ENCODE data around the gene HEATR3. TPM values are rescaled to one million over a fixed set of nuclear protein-coding genes. Genes with fewer than 3 reads are reported as not detected.

The HEATR3 gene
- total RNA-seq, 1 experiment from 2014 or later = 28.0 TPM

GRCh38 chr16:50121278-50121677 lies 55.5 kb downstream of the HEATR3 start (continued):
- TF ChIP-seq HMGXB4 (CRISPR knock-in tag; IDR thresholded peaks at IDR 0.05) (no peak), TP53 (CRISPR knock-in tag; IDR thresholded peaks at IDR 0.05) (no peak), GABPB1 (CRISPR knock-in tag; IDR thresholded peaks at IDR 0.05) (no peak), MYBL2 (CRISPR knock-in tag; IDR thresholded peaks at IDR 0.05) (no peak)

GRCh38 chr16:50121721-50122445 lies 56.1 kb downstream of the HEATR3 start:
- ChIA-PET POLR2A (no interaction called here), CTCF (interaction anchor here (1.0 kb wide), 1 partner anchor 97 kb away, joined by 4 read pairs; the partner anchor contains the start of gene CNEP1R1)
- DNase-seq (ENCODE audit: low spot score) = no peak
- Mint-ChIP-seq H3K4me3 (no peak overlapping the region), H3K36me3 (no peaks in the 10 kb centered on the region), H3K27ac (no peak overlapping the region; the same call in 1 of the 2 replicates), H3K4me1 (peaks cover 9% of the 10 kb centered on the region), H3K9me3 (peaks cover 4% of the 10 kb centered on the region), H3K27me3 (ENCODE audit: low read depth) (no peaks in the 10 kb centered on the region)
- no peak for TF ChIP-seq ESRRA (CRISPR knock-in tag; IDR thresholded peaks at IDR 0.05; ENCODE audit: borderline replicate concordance)
- no peak for TF ChIP-seq ZNF423 (CRISPR knock-in tag; IDR thresholded peaks at IDR 0.05)
- no peak for ATAC-seq

DNA sequence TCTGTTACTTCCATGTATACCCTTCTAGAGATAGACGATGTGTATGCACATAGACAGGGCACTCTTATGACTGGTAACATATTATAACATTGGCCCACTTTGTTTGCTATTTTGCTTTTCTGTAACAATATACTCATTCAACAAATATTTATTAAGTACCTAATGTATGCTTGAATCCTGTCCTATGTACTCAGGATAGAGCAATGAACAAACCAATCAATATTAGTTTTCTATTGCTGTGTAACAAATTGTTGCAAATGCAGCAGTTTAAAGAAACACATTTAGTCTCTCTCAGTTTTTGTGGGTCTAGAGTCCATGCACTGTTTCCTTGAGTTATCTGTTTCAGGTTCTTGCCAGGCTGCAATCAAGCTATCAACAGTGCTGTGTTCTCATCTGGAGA lies 57.6 kb downstream of the HEATR3 start:
- ATAC-seq (no peak), DNase-seq (ENCODE audit: low spot score) (no peak)
- ChIA-PET CTCF (interaction anchor here (1.6 to 1.9 kb wide), 2 partner anchors 87 to 98 kb away, joined by 3 to 5 read pairs; partner anchors contain the start of gene CNEP1R1), POLR2A (no interaction called here)
- Mint-ChIP-seq H3K4me1 (peaks cover 9% of the 10 kb centered on the region), H3K4me3 (no peak overlapping the region), H3K9me3 (peaks cover 4% of the 10 kb centered on the region), H3K27me3 (ENCODE audit: low read depth) (no peaks in the 10 kb centered on the region), H3K36me3 (no peaks in the 10 kb centered on the region), H3K27ac (no peak overlapping the region)
- TF ChIP-seq, protein P1, sequence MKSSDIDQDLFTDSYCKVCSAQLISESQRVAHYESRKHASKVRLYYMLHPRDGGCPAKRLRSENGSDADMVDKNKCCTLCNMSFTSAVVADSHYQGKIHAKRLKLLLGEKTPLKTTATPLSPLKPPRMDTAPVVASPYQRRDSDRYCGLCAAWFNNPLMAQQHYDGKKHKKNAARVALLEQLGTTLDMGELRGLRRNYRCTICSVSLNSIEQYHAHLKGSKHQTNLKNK (CRISPR knock-in tag; IDR thresholded peaks at IDR 0.05) = no peak
- no peak for TF ChIP-seq NFATC4 (CRISPR knock-in tag; IDR thresholded peaks at IDR 0.05)
- TF ChIP-seq HMGA2 (CRISPR knock-in tag; IDR thresholded peaks at IDR 0.05) = no peak
- TF ChIP-seq TEAD1 (CRISPR knock-in tag; IDR thresholded peaks at IDR 0.05) = no peak
- no peak for TF ChIP-seq ZNF121 (CRISPR knock-in tag; IDR thresholded peaks at IDR 0.05)
- no peak for TF ChIP-seq JAZF1 (CRISPR knock-in tag; IDR thresholded peaks at IDR 0.05)
- TF ChIP-seq ZNF219 (CRISPR knock-in tag; IDR thresholded peaks at IDR 0.05; ENCODE audit: borderline replicate concordance) = no peak
- TF ChIP-seq MXD4 (CRISPR knock-in tag; IDR thresholded peaks at IDR 0.05; ENCODE audit: borderline replicate concordance) = no peak
- TF ChIP-seq SP1 (CRISPR knock-in tag; conservative IDR thresholded peaks at IDR 0.05) = no peak

GRCh38 chr16:50124769-50125168 lies 59.0 kb downstream of the HEATR3 start:
- ATAC-seq = no peak
- ChIA-PET POLR2A (no interaction called here), CTCF (interaction anchor here (1.6 to 1.9 kb wide), 2 partner anchors 86 to 100 kb away, joined by 3 to 5 read pairs; partner anchors contain the start of gene CNEP1R1)
- no peak for DNase-seq (ENCODE audit: low spot score)
- Mint-ChIP-seq H3K4me1 (peaks cover 9% of the 10 kb centered on the region), H3K27me3 (ENCODE audit: low read depth) (no peaks in the 10 kb centered on the region), H3K27ac (no peak overlapping the region), H3K9me3 (peaks cover 4% of the 10 kb centered on the region), H3K36me3 (no peaks in the 10 kb centered on the region), H3K4me3 (no peak overlapping the region)
- no peak for TF ChIP-seq CREM (CRISPR knock-in tag; IDR thresholded peaks at IDR 0.05)
- TF ChIP-seq ZNF232 (CRISPR knock-in tag; IDR thresholded peaks at IDR 0.05) = no peak
- no peak for TF ChIP-seq ZNF532 (CRISPR knock-in tag; IDR thresholded peaks at IDR 0.05; ENCODE audit: borderline replicate concordance)
- TF ChIP-seq OVOL2 (CRISPR knock-in tag; IDR thresholded peaks at IDR 0.05; ENCODE audit: borderline replicate concordance) = no peak
- TF ChIP-seq, protein P2, sequence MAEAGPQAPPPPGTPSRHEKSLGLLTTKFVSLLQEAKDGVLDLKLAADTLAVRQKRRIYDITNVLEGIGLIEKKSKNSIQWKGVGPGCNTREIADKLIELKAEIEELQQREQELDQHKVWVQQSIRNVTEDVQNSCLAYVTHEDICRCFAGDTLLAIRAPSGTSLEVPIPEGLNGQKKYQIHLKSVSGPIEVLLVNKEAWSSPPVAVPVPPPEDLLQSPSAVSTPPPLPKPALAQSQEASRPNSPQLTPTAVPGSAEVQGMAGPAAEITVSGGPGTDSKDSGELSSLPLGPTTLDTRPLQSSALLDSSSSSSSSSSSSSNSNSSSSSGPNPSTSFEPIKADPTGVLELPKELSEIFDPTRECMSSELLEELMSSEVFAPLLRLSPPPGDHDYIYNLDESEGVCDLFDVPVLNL (CRISPR knock-in tag; IDR thresholded peaks at IDR 0.05; ENCODE audit: borderline replicate concordance, low read depth) = no peak
- no peak for TF ChIP-seq PRRX2 (CRISPR knock-in tag; IDR thresholded peaks at IDR 0.05)
- TF ChIP-seq GTF2I (CRISPR knock-in tag; conservative IDR thresholded peaks at IDR 0.05) = no peak
- no peak for TF ChIP-seq ESRRA (CRISPR knock-in tag; IDR thresholded peaks at IDR 0.05; ENCODE audit: borderline replicate concordance)
- no peak for TF ChIP-seq ETV6 (CRISPR knock-in tag; IDR thresholded peaks at IDR 0.05)
